HUDEP-2 (cell line): ENCODE results near the gene SLC39A13.

Experiments
- DNase-seq, 76 experiments: peaks; one replicate each; lab custom pipeline; 2025; ENCODE audit not compliant: unreplicated experiment in 76 of 76; lab: John Stamatoyannopoulos, UW

The SLC39A13 gene

GRCh38 chr11:47400768-47401279 lies 7.6 kb upstream of the SLC39A13 start:
- DNase-seq, result peak in 1 of 76 experiments; percentile 19

- no peak for DNase-seq
Observed at GRCh38 chr11:47403135-47403534, 5.3 kb upstream of the SLC39A13 start.

DNA sequence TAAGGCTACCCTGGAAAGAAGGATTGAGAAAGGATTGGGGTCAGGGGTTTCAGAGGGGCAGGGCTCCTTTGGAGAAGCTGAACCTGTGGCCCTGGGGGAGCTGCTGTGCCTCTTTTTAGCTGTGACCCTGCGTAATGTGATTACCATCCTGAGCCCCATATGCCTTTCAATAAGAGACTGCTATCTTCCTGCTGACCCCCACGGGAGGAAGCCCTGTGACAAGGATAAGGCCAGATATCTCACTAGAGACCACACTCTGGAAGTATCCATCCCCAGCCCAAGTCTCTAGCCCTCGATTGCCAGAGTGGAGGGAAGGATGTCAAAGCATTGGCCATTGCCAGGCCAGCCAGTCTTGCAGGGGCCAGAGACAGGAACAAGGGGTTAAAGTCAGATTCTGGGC lies 4.8 kb upstream of the SLC39A13 start:
- no peak for DNase-seq

- DNase-seq, result peak in 1 of 76 experiments; percentile 41
Observed at GRCh38 chr11:47406896-47407745, 1.3 kb upstream of the SLC39A13 start.

- DNase-seq, result no peak
Observed at GRCh38 chr11:47408598-47409439, 429 bp downstream of the SLC39A13 start.

DNA sequence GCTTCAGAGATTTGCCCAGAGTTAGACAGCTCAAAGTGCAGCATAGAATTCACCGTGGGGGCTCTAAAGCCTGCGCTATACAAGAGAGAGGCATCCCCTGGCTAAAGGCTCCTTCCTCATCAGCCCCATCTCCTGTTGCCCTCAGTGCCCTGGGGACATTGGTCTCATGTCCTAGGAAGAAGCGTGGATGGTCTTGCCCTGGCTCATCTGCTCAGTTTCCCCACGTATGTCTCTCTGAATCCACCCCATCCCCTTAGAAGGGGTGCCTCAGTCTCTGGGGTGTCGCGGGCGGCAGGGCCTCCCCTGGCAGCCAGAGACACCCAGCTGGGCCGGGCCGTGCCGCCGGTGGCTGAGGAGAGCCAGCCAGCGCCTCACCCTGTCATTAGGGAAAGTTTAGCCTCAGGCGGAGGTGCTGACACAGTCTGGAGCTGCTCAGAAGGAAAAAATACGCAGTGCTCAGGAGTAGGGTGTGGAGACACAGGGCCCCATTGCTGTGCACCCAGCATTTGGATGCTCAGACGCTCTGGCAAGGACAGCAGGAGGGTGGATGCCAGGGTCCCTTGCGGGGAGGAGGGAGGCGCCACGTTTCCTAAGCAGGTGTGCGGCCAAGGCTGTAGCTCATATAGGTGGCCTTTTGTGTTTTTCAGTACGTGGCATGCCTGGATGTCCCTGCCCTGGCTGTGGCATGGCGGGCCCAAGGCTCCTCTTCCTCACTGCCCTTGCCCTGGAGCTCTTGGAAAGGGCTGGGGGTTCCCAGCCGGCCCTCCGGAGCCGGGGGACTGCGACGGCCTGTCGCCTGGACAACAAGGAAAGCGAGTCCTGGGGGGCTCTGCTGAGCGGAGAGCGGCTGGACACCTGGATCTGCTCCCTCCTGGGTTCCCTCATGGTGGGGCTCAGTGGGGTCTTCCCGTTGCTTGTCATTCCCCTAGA lies 1.3 kb downstream of the SLC39A13 start:
- no peak for DNase-seq

- no peak for DNase-seq
Observed at GRCh38 chr11:47410370-47411264, 2.2 kb downstream of the SLC39A13 start.

DNA sequence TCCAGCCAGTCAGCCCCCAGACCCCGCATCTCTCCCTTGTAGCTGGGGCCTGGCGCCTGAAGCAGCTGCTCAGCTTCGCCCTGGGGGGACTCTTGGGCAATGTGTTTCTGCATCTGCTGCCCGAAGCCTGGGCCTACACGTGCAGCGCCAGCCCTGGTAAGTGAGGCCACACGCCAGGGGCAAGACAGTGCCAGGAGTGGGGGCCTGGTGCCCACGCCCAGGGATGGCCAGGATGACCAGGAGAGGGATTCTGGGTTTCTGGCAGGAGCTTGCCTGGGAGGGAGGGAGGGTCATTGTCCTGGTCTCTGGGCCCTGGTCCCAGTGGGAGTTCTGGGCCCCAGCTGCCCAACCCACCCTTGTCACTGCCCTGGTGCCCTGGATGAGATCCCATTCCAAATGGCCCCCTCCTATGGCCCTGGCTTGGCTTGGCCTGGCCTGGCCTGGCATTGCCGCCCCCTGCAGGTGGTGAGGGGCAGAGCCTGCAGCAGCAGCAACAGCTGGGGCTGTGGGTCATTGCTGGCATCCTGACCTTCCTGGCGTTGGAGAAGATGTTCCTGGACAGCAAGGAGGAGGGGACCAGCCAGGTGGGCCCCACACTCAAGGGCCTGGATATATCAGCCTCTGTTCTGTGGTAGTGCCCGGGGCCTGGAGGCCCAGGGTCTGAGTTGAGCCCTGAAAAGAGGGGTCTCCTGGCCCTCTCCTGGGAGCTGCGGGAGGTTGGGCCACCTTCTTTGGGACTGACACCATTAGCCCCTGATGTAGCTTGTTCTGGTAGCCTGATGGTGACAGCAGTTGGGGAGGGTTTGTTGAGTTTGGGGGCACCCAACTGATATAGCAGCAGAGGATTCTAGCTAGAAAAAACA lies 3.7 kb downstream of the SLC39A13 start:
- DNase-seq, result peak in 52 of 76 experiments; percentile 6 to 75 (median 48)

DNA sequence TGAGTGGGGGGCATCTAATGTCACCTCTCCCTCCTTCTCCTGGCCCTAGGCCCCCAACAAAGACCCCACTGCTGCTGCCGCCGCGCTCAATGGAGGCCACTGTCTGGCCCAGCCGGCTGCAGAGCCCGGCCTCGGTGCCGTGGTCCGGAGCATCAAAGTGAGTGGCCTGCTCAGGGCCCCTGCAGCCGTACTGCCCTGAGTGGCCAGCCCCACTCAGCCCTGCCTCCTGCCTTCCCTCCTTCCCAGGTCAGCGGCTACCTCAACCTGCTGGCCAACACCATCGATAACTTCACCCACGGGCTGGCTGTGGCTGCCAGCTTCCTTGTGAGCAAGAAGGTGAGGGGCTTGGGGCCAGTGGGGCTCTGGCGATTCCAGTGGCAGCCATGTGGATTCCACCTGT lies 5.0 kb downstream of the SLC39A13 start:
- DNase-seq, result no peak

DNA sequence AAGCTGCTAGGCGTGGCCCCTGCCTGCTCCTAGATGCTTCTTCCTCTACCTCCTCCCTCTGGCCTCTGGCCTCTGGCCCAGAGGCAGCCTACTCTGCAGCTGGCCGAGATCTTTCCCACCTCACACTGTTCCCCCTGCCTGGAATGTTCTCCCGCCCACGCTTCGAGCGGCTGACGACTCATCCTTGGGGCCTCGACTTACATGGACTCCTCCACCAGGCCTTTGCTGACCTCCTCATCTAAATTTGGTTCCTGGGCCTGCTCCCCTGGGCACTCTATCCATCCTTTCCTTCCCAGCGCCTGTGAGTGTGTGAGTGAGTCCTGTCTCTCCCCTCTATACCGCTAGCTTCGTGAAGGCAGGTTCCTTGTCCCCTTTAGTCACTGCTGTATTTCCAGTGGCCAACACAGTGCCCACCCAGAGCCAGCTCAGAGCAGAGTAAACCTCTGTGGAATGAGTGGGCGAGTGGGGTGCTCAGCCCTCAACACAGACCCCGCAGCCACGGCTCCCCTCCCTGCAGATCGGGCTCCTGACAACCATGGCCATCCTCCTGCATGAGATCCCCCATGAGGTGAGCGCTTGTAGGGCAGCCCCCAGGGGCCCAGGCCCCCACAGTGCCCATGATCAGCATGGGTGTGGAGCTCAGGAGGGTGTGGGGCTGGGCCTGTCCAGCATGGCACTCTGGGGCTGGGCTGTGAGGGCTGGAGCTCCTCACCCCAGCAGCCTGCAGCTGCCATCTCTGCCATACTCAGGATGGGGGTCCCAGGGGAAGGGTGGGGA lies 5.7 kb downstream of the SLC39A13 start:
- no peak for DNase-seq

DNA sequence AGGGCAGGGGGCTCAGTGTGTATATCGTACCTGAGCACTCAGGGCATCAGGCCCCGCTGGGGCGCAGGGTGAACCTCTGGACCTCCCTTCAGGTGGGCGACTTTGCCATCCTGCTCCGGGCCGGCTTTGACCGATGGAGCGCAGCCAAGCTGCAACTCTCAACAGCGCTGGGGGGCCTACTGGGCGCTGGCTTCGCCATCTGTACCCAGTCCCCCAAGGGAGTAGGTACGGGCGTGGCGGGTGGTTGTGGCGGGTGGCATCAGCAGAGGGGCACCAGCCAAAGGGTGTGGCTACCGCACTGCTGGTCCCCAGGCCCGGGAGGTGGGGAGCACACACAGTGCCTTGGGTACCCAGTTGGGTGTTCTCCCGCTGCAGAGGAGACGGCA lies 6.3 kb downstream of the SLC39A13 start:
- no peak for DNase-seq

DNA sequence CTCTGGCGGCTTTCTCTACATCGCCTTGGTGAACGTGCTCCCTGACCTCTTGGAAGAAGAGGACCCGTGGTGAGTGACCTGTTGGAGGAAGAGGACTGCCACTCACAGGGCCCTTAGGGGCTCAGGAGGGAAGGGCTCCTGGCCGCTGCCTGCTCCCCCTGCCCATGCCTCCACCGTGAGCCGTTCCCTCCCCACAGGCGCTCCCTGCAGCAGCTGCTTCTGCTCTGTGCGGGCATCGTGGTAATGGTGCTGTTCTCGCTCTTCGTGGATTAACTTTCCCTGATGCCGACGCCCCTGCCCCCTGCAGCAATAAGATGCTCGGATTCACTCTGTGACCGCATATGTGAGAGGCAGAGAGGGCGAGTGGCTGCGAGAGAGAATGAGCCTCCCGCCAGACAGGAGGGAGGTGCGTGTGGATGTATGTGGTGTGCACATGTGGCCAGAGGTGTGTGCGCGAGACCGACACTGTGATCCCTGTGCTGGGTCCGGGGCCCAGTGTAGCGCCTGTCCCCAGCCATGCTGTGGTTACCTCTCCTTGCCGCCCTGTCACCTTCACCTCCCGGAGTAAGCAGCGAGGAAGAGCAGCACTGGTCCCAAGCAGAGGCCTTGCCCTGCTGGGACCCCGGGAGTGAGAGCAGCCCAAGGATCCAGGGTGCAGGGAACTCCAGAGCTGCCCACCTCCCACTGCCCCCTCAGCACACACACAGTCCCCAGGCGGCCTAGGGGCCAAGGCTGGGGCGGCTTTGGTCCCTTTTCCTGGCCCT lies 6.9 kb downstream of the SLC39A13 start:
- no peak for DNase-seq

- no peak for DNase-seq
Observed at GRCh38 chr11:47415949-47416472, 7.6 kb downstream of the SLC39A13 start.

DNA sequence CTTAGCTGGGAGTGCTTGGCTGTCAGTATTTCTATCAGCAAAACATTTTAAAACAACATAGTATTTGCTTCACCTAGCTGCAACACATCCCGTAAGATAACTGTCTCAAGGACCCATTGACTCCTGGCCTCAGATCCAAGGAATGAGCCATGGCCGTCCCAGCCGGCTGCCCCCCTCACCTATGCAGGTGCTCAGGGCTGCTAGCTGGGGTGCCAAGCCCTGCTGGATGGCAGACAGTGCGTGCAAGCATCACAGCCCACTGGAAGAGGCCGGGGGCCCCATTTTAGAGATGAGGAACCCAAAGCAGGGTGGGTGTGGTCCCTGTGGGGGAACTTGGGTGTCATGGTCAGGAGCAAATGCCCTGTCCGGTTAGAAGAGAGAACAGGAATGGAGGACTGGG lies 9.3 kb downstream of the SLC39A13 start:
- DNase-seq, result no peak

GRCh38 chr11:47418454-47419259 lies 10.3 kb downstream of the SLC39A13 start:
- no peak for DNase-seq

DNA sequence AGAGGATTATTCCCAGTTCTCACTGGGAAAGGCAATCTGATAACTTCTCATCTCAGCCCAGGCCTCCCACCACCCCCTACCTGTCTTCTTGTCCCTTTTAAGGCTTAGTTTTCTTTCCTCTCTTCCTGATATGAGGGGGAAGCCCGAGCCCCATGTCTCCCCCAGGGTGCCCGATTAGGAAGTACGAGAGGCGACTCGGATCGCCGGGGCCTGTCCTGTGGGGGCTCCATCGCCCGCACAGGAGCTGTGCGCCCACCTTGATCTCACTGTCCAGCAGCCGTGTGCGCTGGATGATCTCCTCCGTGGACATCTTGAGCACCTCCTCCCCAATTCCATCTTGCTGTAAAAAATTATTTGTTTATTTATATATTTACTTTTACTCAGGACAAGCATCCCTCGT lies 17.2 kb downstream of the SLC39A13 start:
- no peak for DNase-seq
